ENCODE results near the gene MS4A13. TPM values are rescaled to one million over a fixed set of nuclear protein-coding genes. Genes with fewer than 3 reads are reported as not detected.

MS4A13 gene, protein sequence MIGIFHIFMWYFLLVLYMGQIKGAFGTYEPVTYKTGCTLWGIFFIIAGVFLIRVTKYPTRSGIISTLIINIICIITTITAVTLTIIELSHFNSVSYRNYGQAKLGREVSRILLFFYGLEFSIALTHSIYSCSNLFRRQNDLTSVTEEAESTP
- not detected for total RNA-seq

DNA sequence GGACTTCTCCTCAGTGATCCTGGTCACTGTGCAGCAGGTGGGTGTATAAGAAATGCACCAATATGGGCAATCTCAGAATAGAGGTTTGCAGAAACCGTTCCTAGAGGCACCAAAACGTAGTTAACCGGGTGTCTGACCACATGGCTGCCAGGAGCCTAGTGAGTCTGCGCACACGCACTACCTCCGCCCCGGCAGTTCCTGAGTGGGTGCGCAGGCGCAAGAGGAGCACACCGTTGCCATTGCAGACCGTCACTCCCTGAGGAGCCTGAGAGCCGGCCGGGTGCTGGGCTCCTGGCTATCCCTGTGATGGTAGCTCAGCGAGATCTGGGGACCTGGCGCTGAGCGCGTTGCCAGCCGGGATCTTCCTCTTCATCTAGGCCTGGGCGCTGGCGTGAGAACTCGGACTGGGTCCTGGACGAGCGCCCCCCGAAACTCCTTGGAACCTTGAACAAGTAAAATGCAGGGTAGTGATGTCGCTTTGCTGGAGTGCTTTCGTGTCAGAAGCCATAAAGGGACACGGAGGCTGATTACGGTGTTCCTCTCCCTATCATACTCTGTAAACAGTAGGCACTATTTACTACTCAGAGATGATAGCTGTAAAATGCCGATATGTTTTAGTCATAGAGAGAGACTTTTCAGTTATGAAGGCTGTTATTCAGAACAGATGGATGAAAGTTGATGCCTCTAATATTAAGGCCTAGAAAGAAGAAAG, at the start of gene MS4A13:
TSS of gene MS4A13 (plus strand) at position 249 of the 712 bp plus-strand sequence. CDS start 2,692 bp downstream, outside the sequence.
- CTCF ChIA-PET: no interaction called here
- no peaks in the 10 kb centered on the region for H3K9me3 Mint-ChIP-seq
- DNase-seq: no peak
- no peak within 1 kb of the TSS for H3K4me3 Mint-ChIP-seq
- H3K27ac Mint-ChIP-seq: no peak within 1 kb of the TSS
- H3K36me3 Mint-ChIP-seq (ENCODE audit: low read depth): no peaks in the 10 kb centered on the region
- H3K27me3 Mint-ChIP-seq: peaks cover 17% of the 10 kb centered on the region
- no peaks in the 10 kb centered on the region for H3K4me1 Mint-ChIP-seq
- POLR2A ChIA-PET: no interaction called here

DNA sequence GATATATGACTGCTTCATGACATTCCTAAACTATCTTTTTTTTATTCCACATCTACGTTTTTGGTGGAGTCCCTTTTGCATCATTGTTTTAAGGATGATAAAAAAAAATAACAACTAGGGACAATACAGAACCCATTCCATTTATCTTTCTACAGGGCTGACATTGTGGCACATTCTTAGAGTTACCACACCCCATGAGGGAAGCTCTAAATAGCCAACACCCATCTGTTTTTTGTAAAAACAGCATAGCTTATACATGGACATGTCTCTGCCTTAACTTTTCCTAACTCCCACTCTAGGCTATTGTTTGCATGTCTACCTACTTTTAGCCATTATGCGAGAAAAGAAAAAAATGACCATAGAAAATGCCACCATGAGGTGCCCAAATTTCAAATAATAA, 46.4 kb upstream of the MS4A13 start:
- no peaks in the 10 kb centered on the region for H3K36me3 Mint-ChIP-seq (ENCODE audit: low read depth)
- peaks cover 13% of the 10 kb centered on the region for H3K27me3 Mint-ChIP-seq
- no peak overlapping the region for H3K27ac Mint-ChIP-seq
- ChIA-PET CTCF (interaction anchor here (1.0 kb wide), 1 partner anchor 106 kb away, joined by 3 read pairs; no protein-coding TSS in a partner anchor), POLR2A (no interaction called here)
- H3K4me1 Mint-ChIP-seq: no peaks in the 10 kb centered on the region
- H3K9me3 Mint-ChIP-seq: no peaks in the 10 kb centered on the region
- no peak overlapping the region for H3K4me3 Mint-ChIP-seq
- no peak for DNase-seq

DNA sequence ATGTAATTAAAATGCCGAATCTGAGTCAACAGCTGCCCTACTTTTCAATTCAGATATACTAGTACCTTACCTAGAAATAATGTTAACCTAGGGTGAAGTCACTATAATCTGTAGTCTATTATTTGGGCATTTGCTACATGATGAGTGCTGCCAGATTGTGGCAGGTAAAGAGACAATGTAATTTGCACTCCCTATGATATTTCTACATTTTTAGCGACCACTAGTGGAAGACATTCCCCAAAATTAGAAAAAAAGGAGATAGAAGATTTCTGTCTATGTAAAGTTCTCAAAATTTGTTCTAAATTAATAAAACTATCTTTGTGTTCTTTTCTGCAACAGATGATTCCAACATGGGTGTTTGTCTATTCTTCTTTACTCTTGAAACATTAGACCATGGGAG, 45.5 kb upstream of the MS4A13 start:
- DNase-seq: no peak
- CTCF ChIA-PET: no interaction called here
- no peaks in the 10 kb centered on the region for H3K36me3 Mint-ChIP-seq (ENCODE audit: low read depth)
- no peak overlapping the region for H3K4me3 Mint-ChIP-seq
- no peaks in the 10 kb centered on the region for H3K9me3 Mint-ChIP-seq
- no peaks in the 10 kb centered on the region for H3K4me1 Mint-ChIP-seq
- no peak overlapping the region for H3K27ac Mint-ChIP-seq
- POLR2A ChIA-PET: no interaction called here
- peaks cover 13% of the 10 kb centered on the region for H3K27me3 Mint-ChIP-seq

DNA sequence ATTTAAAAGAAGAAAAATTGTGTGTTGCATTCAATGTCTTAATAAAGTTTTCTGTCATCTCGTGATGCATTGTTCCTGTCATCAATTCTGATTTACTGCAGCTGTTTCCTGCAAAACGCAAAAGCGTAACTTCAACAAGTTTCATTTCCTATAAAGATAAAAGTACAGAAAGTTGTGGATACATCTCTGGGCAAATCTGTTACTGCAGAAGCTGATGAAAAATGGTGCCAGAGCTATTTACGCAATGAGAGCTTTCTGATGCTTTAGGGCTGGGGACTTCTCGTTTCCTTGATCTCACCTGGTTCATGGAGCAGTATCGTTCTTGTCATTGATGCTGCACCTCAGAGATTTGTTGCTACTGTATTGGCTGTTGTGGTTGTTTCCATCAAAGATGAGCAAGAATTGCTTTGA, 38.2 kb upstream of the MS4A13 start:
- Mint-ChIP-seq H3K27ac (no peak overlapping the region), H3K4me3 (no peak overlapping the region), H3K9me3 (no peaks in the 10 kb centered on the region), H3K36me3 (ENCODE audit: low read depth) (no peaks in the 10 kb centered on the region), H3K4me1 (peaks cover 1% of the 10 kb centered on the region), H3K27me3 (peaks cover 19% of the 10 kb centered on the region)
- ChIA-PET POLR2A (interaction anchor here (0.7 kb wide), 1 partner anchor 21 kb away, joined by 4 read pairs; the partner anchor contains the start of gene MS4A1), CTCF (interaction anchor here (0.6 kb wide), 1 partner anchor 143 kb away, joined by 3 read pairs; no protein-coding TSS in a partner anchor)
- DNase-seq: no peak

DNA sequence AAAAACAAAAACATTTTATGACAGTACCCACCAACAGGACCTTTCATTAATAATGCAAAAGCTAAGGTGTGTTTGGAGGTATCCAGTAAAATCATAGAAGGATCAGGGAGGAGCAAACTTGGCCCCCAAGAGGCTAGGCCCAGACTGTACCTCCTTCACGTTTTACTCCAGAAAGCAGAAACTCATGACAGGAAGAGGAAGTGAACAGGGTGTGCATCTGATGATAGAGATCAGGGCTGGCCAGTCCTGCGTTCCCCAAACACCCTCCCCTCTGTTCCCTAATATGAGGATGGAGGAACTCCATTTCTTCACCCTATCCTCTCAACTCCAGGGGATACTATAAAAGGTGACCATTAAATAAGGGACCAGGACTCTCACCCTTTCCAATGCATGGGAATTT, 32.8 kb upstream of the MS4A13 start:
- Mint-ChIP-seq H3K36me3 (ENCODE audit: low read depth) (no peaks in the 10 kb centered on the region), H3K4me1 (peaks cover 9% of the 10 kb centered on the region), H3K27me3 (peaks cover 15% of the 10 kb centered on the region), H3K9me3 (no peaks in the 10 kb centered on the region), H3K4me3 (no peak overlapping the region), H3K27ac (no peak overlapping the region)
- ChIA-PET POLR2A (no interaction called here), CTCF (interaction anchor here (1.1 to 1.2 kb wide), 2 partner anchors 119 to 138 kb away, joined by 3 to 4 read pairs; no protein-coding TSS in a partner anchor)
- no peak for DNase-seq

DNA sequence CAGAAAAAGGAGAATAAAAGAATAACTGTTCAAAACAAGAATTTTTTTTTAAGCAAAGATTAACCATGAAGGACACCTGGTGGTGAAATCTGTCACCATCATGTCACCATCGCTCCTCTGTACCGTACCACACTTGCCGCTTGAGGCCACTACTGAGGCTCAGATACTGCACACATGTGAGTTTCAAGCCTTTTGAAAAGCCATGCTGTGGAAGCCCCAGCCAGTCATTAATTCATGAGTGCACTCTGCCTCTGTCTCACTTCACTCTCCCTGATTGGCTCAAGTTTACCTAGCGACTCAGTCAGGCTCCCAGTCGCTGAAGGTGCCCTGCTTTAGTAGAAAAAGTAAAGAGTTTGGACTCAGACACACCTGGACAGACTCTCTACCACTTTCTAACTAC, 29.2 kb upstream of the MS4A13 start:
- Mint-ChIP-seq H3K9me3 (no peaks in the 10 kb centered on the region), H3K27ac (no peak overlapping the region)
- CTCF ChIA-PET: interaction anchor here (1.0 kb wide), 1 partner anchor 153 kb away, joined by 3 read pairs; no protein-coding TSS in a partner anchor

DNA sequence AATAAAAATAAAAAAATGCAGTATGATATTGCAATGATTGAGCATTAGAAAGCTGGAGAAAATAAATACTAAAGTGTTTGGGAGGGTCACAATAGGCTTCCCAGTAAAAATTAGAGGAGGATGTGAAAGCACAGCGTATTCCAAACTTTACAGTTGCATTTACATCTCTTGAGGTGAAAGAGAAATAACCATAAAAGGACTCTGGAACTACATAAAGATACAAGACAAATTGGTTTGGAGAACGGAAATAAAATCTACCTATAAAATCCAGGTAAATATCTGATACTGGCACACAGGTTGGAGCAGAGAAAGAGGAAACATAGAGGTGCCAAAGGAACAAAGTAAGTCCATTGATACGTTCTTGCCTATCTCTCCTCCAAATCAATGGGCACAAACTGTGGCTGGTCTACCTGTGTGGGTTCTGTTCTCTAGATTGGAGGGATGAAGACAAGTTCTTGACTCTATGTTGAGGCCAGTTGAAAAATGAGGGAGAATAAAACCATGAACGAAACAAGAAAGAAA, 22.6 kb upstream of the MS4A13 start, which contains the start of gene MS4A12:
TSS of gene MS4A12 (plus strand) at position 291 of the 522 bp plus-strand sequence. CDS start 4,541 bp downstream, outside the sequence.
- Mint-ChIP-seq H3K9me3 (no peaks in the 10 kb centered on the region), H3K4me1 (no peaks in the 10 kb centered on the region), H3K27me3 (peaks cover 14% of the 10 kb centered on the region), H3K4me3 (no peak within 1 kb of the TSS), H3K36me3 (ENCODE audit: low read depth) (no peaks in the 10 kb centered on the region), H3K27ac (no peak within 1 kb of the TSS)
- no peak for DNase-seq
- CTCF ChIA-PET: no interaction called here
- POLR2A ChIA-PET: no interaction called here

More for the DNA sequence above, 29.2 kb upstream of the MS4A13 start:
- POLR2A ChIA-PET: no interaction called here
- no peaks in the 10 kb centered on the region for H3K36me3 Mint-ChIP-seq (ENCODE audit: low read depth)
- H3K27me3 Mint-ChIP-seq: peaks cover 6% of the 10 kb centered on the region
- H3K4me3 Mint-ChIP-seq: no peak overlapping the region
- peak; percentile 23 for DNase-seq
- peaks cover 9% of the 10 kb centered on the region for H3K4me1 Mint-ChIP-seq

DNA sequence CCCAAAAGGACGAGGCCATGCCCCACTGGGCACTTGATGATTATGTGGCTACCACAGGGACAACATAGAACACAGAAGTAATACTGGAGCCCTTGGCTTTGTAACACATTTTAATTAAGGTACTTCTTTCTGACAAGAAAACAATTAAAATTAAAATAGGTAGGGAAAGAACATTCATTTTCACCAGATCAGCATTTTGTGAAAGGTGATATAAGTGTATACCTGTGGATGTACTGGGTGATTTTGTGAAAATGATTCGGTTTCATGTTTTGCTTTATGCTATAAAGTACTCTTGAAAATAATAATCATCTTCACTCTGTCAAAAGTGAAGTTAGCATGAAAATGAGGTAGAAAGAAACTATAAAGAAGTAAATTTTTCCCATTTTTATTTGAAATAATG, 21.7 kb upstream of the MS4A13 start:
- POLR2A ChIA-PET: no interaction called here

DNA sequence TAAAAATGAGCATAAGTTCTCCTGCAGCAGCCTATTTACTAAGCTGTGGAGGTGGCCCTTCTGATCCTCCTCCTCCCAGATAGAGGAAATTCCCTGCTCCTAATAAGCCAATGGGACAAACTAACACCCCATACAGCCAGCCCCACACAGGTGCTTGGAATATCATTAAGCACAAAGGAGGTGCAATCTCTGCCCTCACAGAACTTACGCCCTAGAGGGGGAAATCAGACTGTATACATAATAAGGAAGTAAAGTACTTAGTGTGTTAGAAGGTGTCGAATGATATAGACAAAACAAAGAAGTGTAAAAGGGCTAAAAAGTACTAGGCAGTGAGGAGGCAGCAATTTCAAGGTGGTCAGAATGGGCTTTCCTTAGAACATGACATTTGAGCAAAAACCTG, 16.8 kb upstream of the MS4A13 start:
- peaks cover 13% of the 10 kb centered on the region for H3K27me3 Mint-ChIP-seq
- CTCF ChIA-PET: no interaction called here

More for the DNA sequence above, 21.7 kb upstream of the MS4A13 start:
- Mint-ChIP-seq H3K9me3 (no peaks in the 10 kb centered on the region), H3K27ac (no peak overlapping the region), H3K4me1 (no peaks in the 10 kb centered on the region), H3K36me3 (ENCODE audit: low read depth) (no peaks in the 10 kb centered on the region), H3K4me3 (no peak overlapping the region), H3K27me3 (peaks cover 13% of the 10 kb centered on the region)
- CTCF ChIA-PET: no interaction called here
- DNase-seq: no peak

DNA sequence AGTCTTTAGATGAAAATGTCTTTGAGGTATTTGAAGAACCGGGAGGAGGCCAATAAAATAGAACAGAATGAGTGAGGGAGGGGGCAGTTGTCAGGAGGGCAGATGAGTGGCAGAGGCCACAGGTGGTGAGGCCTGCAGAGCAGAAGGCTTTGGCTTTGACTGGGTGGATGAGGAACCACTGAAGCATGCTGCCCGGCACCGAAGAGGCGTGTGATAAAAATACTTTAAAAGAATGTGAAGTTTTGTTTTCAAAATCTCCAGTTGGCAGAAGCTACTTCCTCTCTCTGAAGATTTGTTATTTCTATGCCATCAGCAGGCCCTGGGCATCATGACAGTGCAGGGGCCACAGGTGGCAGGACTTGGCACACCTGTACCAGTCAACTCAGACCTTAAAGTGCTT, 16.3 kb upstream of the MS4A13 start:
- CTCF ChIA-PET: no interaction called here

More for the DNA sequence above, 16.8 kb upstream of the MS4A13 start:
- no peak overlapping the region for H3K4me3 Mint-ChIP-seq
- no peaks in the 10 kb centered on the region for H3K9me3 Mint-ChIP-seq
- H3K27ac Mint-ChIP-seq: no peak overlapping the region
- DNase-seq: no peak
- no peaks in the 10 kb centered on the region for H3K36me3 Mint-ChIP-seq (ENCODE audit: low read depth)
- H3K4me1 Mint-ChIP-seq: no peaks in the 10 kb centered on the region
- POLR2A ChIA-PET: no interaction called here

DNA sequence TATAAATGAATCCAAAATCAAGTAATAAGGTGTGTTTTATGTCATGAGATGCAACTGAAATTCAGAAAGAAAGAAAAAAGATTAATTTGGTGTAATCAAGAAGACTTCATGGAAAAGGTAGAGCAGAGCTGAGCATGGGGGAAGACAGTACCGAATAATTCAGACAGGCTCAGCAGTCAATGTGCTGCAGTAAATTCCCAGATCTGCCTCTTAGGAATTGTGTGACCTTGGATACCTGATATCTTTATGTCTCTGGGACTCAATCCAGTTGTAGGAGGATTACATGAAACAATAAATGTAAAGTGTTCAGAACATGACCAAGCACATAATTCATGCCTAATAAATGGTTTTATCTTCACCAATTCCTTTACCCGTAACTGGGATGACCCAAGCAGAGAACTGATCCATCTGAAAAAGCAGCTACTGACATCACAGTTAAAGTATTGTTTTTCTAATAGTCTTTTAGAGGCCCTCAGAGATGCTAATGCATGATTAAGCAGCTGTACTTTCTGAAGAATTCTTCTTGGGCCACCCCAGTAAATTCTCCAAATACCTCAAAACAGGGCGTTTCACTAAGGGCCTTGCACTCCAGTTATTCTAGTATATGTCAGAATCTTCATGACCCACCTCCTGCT, 14.8 kb upstream of the MS4A13 start:
- DNase-seq: no peak
- Mint-ChIP-seq H3K4me3 (no peak overlapping the region), H3K4me1 (peaks cover 12% of the 10 kb centered on the region), H3K27ac (no peak overlapping the region), H3K9me3 (no peaks in the 10 kb centered on the region), H3K36me3 (ENCODE audit: low read depth) (peaks cover 2% of the 10 kb centered on the region), H3K27me3 (peaks cover 16% of the 10 kb centered on the region)
- POLR2A ChIA-PET: no interaction called here
- CTCF ChIA-PET: no interaction called here

More for the DNA sequence above, 16.3 kb upstream of the MS4A13 start:
- Mint-ChIP-seq H3K36me3 (ENCODE audit: low read depth) (no peaks in the 10 kb centered on the region), H3K4me3 (no peak overlapping the region), H3K27me3 (peaks cover 16% of the 10 kb centered on the region), H3K27ac (no peak overlapping the region), H3K9me3 (no peaks in the 10 kb centered on the region), H3K4me1 (peaks cover under 1% of the 10 kb centered on the region)
- POLR2A ChIA-PET: no interaction called here
- DNase-seq: no peak

DNA sequence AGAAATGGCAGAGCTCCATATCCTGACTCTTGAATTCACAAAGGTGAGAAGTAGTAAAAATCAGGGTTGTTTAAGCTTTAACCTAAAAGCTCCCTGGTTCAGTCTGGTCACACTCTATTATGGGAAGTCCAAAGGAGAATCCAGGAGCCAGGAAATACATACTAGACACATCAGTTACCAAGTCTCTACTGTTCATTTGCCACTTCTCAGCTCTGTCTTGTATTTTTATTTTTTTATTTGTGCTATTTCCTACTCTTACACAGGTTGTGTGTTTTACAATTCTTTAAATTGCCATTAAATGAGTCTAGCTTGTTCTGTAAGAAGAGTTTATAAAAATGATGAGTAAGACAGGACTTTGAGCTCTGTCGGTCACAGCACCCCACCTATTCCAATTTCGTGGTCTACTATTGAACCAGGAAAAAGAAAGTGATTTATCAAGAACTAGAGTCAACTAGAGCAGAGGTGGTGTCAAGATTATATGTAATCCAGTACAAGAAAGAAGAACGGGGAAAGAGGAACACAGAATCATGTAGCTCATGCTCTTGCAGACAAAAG, 12.9 kb upstream of the MS4A13 start:
- ChIA-PET CTCF (interaction anchor here (0.6 kb wide), 1 partner anchor 94 kb away, joined by 3 read pairs; no protein-coding TSS in a partner anchor), POLR2A (no interaction called here)
- no peak overlapping the region for H3K4me3 Mint-ChIP-seq
- H3K27me3 Mint-ChIP-seq: peaks cover 22% of the 10 kb centered on the region
- H3K9me3 Mint-ChIP-seq: no peaks in the 10 kb centered on the region
- H3K4me1 Mint-ChIP-seq: peaks cover 12% of the 10 kb centered on the region
- DNase-seq: no peak
- peaks cover 2% of the 10 kb centered on the region for H3K36me3 Mint-ChIP-seq (ENCODE audit: low read depth)
- H3K27ac Mint-ChIP-seq: no peak overlapping the region
